Fibroblast of lung (primary cell): ENCODE results near the gene ELOF1. TPM values are rescaled to one million over a fixed set of nuclear protein-coding genes. Genes with fewer than 3 reads are reported as not detected.

ENCODE experiments used
- DNase-seq, 2 donors: peaks; one replicate each; pipeline versions ENCODE4 v3.0.0 to v3.0.0-alpha.2; 2010; ENCODE audit warnings: low read depth in 2 of 2
- H2AFZ ChIP-seq: 2 replicates; pipeline ENCODE4 v1.5.1; 2012; ENCODE audit warnings: low read length, control low read depth, inconsistent platforms
- H3K27ac ChIP-seq: 2 replicates; pipeline ENCODE4 v1.5.1; 2011; ENCODE audit warnings: low read length, control low read depth; ENCODE audit not compliant: insufficient read depth
- H3K27me3 ChIP-seq: 2 replicates; pipeline ENCODE4 v1.5.1; 2011; ENCODE audit warnings: mild to moderate bottlenecking, low read length; ENCODE audit not compliant: control insufficient read depth, insufficient read depth
- H3K36me3 ChIP-seq: 2 replicates; pipeline ENCODE4 v1.5.1; 2011; ENCODE audit warnings: low read length; ENCODE audit not compliant: control insufficient read depth, insufficient read depth
- H3K4me1 ChIP-seq: 2 replicates; pipeline ENCODE4 v1.5.1; 2011; ENCODE audit warnings: low read length; ENCODE audit not compliant: control insufficient read depth, insufficient read depth; ENCODE audit errors: extremely low read depth
- H3K4me2 ChIP-seq: 2 replicates; pipeline ENCODE4 v1.5.1; 2011; ENCODE audit warnings: low read length, control low read depth; ENCODE audit not compliant: insufficient read depth; ENCODE audit errors: extremely low read depth
- H3K4me3 ChIP-seq, 4 experiments: fragments of 200-600 bp in 1 of 4; sonication (generic) in 1 of 4; replicated peaks in 1 of 4; 2 replicates each; pipeline ENCODE4 v1.5.1; 2011 to 2016; ENCODE audit warnings: low read length in 4 of 4, low read depth in 3 of 4, mild to moderate bottlenecking in 3 of 4, control low read depth in 2 of 4, inconsistent platforms in 1 of 4, mixed read lengths in 1 of 4; ENCODE audit not compliant: insufficient read depth in 1 of 4; ENCODE audit errors: control extremely low read depth in 1 of 4
- H3K79me2 ChIP-seq: 2 replicates; pipeline ENCODE4 v1.5.1; 2012; ENCODE audit warnings: mild to moderate bottlenecking, low read length, inconsistent platforms; ENCODE audit not compliant: control insufficient read depth, insufficient read depth
- H3K9ac ChIP-seq: 2 replicates; pipeline ENCODE4 v1.5.1; 2011; ENCODE audit warnings: mild to moderate bottlenecking, low read length, control low read depth; ENCODE audit not compliant: insufficient read depth
- H3K9me3 ChIP-seq: 2 replicates; pipeline ENCODE4 v1.5.1; 2012; ENCODE audit warnings: low read depth, low read length; ENCODE audit not compliant: control insufficient read depth, insufficient read depth
- H4K20me1 ChIP-seq: 2 replicates; pipeline ENCODE4 v1.5.1; 2011; ENCODE audit warnings: low read length; ENCODE audit not compliant: control insufficient read depth, insufficient read depth; ENCODE audit errors: extremely low read depth
- EZH2 ChIP-seq: IDR thresholded peaks from 2 replicates; pipeline ENCODE4 v1.5.1; 2012; ENCODE audit warnings: low read length, control low read depth, mild to moderate bottlenecking; ENCODE audit errors: missing control alignments
- polyA plus RNA-seq, 2 donors: library from polyadenylated mRNA; depleted of rRNA in 1 of 2; stranded (reverse) in 1 of 2; unstranded in 1 of 2; fragments of >200 nt; gene quantifications; 2 replicates each; pipeline ENCODE4 v1.2.1, GENCODE V29; 2011 to 2012; ENCODE audit warnings: missing spikeins in 1 of 2
- total RNA-seq: library from RNA; depleted of rRNA; stranded (reverse); fragments of >200 nt; gene quantifications from 2 replicates; pipeline ENCODE4 v1.2.1, GENCODE V29; 2014
- TF ChIP-seq, protein P1 (sequence below), 2 donors: IDR thresholded peaks in 1 of 2; conservative IDR thresholded peaks in 1 of 2; 1 replicate in 1 of 2; 2 replicates in 1 of 2; pipeline ENCODE4 v1.5.1; 2011 to 2012; ENCODE audit warnings: low read length in 2 of 2, control low read depth in 1 of 2, inconsistent platforms in 1 of 2, low read depth in 1 of 2, mild to moderate bottlenecking in 1 of 2

The ELOF1 gene
- total and polyA plus RNA-seq, 2 donors (not counting 1 experiment from before 2014, with no cell fraction given) = 29.6 to 52.2 TPM

DNA sequence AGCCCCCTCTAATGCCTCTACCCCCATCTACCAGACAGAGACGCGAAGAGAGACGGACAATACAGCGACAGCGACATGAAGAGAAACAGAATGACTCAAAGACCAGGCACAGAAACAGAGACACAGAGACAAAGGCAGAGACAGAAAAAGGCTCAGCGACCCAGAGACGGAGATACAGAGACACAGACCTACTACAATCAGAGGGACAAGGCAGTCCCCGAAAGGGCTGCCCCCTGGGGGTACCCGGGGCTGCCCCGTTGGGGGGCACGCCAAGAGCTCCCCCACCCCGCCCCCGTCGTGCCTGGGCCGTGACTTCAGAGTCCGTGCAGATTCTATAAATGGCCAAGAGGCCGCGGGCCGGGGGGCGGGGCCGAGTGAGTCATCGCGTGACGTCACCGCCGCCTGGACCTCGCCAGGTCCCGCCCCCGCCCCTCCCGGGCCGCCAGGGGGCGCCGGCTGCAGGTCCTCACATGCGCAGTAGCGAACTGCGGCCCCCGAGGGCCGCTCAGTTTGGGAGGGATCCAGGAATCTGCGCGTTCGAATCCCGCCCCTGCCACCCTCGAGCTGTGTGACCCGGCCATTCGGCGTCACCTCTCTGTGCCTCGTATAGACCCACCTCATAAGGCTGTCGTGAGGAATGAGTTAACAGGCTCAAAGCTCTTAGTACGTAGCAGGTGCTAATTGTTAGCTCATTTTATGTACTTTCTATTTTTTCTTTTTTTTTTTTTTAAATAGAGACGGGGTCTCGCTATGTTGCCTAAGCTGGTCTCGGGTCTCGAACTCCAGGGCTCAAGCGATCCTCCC is 23.0 kb downstream of the ELOF1 start:
- H3K9ac ChIP-seq = peak overlapping the region; percentile 58
- DNase-seq = peak; percentile 82 to 89
- H3K79me2 ChIP-seq = no peaks in the 10 kb centered on the region
- H3K4me3 ChIP-seq = peak overlapping the region; percentile 16 to 50 (median 38)
- H2AFZ ChIP-seq = peak overlapping the region; percentile 65
- no peaks in the 10 kb centered on the region for H3K9me3 ChIP-seq
- no peaks in the 10 kb centered on the region for H4K20me1 ChIP-seq
- H3K4me1 ChIP-seq = peaks cover 24% of the 10 kb centered on the region
- no peak for TF ChIP-seq EZH2
- TF ChIP-seq, protein P1, sequence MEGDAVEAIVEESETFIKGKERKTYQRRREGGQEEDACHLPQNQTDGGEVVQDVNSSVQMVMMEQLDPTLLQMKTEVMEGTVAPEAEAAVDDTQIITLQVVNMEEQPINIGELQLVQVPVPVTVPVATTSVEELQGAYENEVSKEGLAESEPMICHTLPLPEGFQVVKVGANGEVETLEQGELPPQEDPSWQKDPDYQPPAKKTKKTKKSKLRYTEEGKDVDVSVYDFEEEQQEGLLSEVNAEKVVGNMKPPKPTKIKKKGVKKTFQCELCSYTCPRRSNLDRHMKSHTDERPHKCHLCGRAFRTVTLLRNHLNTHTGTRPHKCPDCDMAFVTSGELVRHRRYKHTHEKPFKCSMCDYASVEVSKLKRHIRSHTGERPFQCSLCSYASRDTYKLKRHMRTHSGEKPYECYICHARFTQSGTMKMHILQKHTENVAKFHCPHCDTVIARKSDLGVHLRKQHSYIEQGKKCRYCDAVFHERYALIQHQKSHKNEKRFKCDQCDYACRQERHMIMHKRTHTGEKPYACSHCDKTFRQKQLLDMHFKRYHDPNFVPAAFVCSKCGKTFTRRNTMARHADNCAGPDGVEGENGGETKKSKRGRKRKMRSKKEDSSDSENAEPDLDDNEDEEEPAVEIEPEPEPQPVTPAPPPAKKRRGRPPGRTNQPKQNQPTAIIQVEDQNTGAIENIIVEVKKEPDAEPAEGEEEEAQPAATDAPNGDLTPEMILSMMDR (conservative IDR thresholded peaks at IDR 0.05 in 1 of 2, IDR thresholded peaks at IDR 0.05 in 1 of 2; ENCODE audit: low read depth in 1 of 2, low read length in 2 of 2) = peak; percentile 64 to 86
- no peaks in the 10 kb centered on the region for H3K27me3 ChIP-seq
- peak overlapping the region; percentile 84 for H3K27ac ChIP-seq
- H3K36me3 ChIP-seq = no peaks in the 10 kb centered on the region
- H3K4me2 ChIP-seq = peak overlapping the region; percentile 55

DNA sequence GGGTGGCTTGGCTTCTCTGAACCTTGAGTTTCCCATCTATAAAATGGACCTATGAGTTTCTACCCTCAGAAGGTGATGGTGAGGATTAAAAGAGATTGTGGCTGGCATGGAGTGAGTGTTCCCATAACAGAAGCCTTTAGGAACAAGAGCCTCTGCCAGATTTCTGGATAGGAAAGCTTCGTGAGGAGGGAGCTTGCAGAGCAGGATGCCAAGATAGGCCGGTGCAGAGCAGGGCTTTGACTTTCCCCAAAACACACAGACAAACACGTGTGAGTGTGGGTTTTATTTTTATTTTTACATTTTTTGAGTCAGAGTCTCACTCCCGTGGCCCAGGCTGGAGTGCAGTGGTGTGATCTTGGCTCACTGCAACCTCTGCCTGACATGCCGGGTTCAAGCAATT is 24.1 kb downstream of the ELOF1 start:
- peaks cover 29% of the 10 kb centered on the region for H3K4me1 ChIP-seq
- no peak overlapping the region for H3K4me2 ChIP-seq

DNA sequence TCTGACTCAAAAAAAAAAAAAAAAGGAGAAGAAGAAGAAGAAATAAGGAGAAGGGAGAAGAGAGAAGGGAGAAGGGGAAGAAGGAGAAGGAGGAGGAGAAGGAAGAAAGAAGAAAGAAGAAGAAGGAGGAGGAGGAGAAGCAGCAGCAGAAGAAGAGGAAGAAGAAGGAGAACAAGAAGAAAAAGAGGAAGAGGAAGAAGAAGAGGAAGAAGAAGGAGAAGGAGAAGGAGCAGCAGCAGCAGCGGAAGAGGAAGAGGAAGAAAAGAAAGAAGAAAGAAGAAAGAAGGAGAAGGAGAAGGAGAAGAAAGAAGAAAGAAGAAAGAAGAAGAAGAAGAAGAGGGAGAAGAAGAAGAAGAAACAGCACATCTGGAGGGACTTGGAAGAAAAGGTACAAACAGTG is 24.5 kb downstream of the ELOF1 start:
- H4K20me1 ChIP-seq = no peaks in the 10 kb centered on the region

More for the DNA sequence above, 24.1 kb downstream of the ELOF1 start:
- H3K79me2 ChIP-seq = no peaks in the 10 kb centered on the region
- no peak overlapping the region for H3K4me3 ChIP-seq
- no peaks in the 10 kb centered on the region for H3K27me3 ChIP-seq
- DNase-seq = no peak
- H3K9me3 ChIP-seq = no peaks in the 10 kb centered on the region
- no peak overlapping the region for H3K9ac ChIP-seq
- H4K20me1 ChIP-seq = no peaks in the 10 kb centered on the region
- peak overlapping the region; percentile 84 for H3K27ac ChIP-seq
- H2AFZ ChIP-seq = no peak overlapping the region
- no peak for TF ChIP-seq EZH2
- TF ChIP-seq, protein P1 (conservative IDR thresholded peaks at IDR 0.05 in 1 of 2, IDR thresholded peaks at IDR 0.05 in 1 of 2; ENCODE audit: low read depth in 1 of 2, low read length in 2 of 2) = no peak
- no peaks in the 10 kb centered on the region for H3K36me3 ChIP-seq

More for the DNA sequence above, 24.5 kb downstream of the ELOF1 start:
- Histone ChIP-seq H3K27me3 (no peaks in the 10 kb centered on the region), H2AFZ (no peak overlapping the region), H3K9me3 (no peaks in the 10 kb centered on the region), H3K9ac (no peak overlapping the region), H3K4me3 (no peak overlapping the region), H3K27ac (no peak overlapping the region), H3K36me3 (no peaks in the 10 kb centered on the region), H3K4me1 (peaks cover 28% of the 10 kb centered on the region), H3K4me2 (no peak overlapping the region), H3K79me2 (no peaks in the 10 kb centered on the region)
- DNase-seq = no peak
- no peak for TF ChIP-seq EZH2
- TF ChIP-seq, protein P1 (conservative IDR thresholded peaks at IDR 0.05 in 1 of 2, IDR thresholded peaks at IDR 0.05 in 1 of 2; ENCODE audit: low read depth in 1 of 2, low read length in 2 of 2) = no peak
